Activated naive CD4-positive, alpha-beta T cell treated with anti-CD3 and anti-CD28 coated beads for 36 hours (primary cell): ENCODE results near the gene LCE2A. TPM values are rescaled to one million over a fixed set of nuclear protein-coding genes. Genes with fewer than 3 reads are reported as not detected.
"Not testable (repeated sequence)": the region's sequence is repeated elsewhere in the genome, so short reads cannot be mapped to it uniquely, and the experiment has no call there.

Experiments
- CTCF ChIA-PET: fragments of 350-600 bp; sonication (Branson Sonifier 250); formaldehyde crosslinking; loops from one replicate; lab custom pipeline; 2021; ENCODE audit warnings: antibody characterized with exemption; lab: Charles Lee
- DNase-seq: peaks from one replicate; pipeline ENCODE4 v3.0.0-alpha.2; 2020
- H3K27ac Mint-ChIP-seq: one replicate; pipeline ENCODE4 v1.8.0; 2021; ENCODE audit warnings: mild to moderate bottlenecking, mixed read lengths
- H3K27me3 Mint-ChIP-seq: one replicate; pipeline ENCODE4 v1.8.0; 2021; ENCODE audit warnings: low read depth, mixed read lengths
- H3K36me3 Mint-ChIP-seq: one replicate; pipeline ENCODE4 v1.8.0; 2021; ENCODE audit warnings: low read depth, mixed read lengths
- H3K4me1 Mint-ChIP-seq: one replicate; pipeline ENCODE4 v1.8.0; 2021; ENCODE audit warnings: low read depth, mixed read lengths
- H3K4me3 Mint-ChIP-seq: one replicate; pipeline ENCODE4 v1.8.0; 2021; ENCODE audit warnings: mild to moderate bottlenecking, moderate library complexity, mixed read lengths
- H3K9me3 Mint-ChIP-seq: one replicate; pipeline ENCODE4 v1.8.0; 2021; ENCODE audit warnings: mixed read lengths
- intact Hi-C: fragments of 100-400 bp; cut with micrococcal nuclease; formaldehyde crosslinking; loops from one replicate; pipeline ENCODE4 v1.15.1; 2023
- total RNA-seq, 2 experiments: library from RNA; stranded (reverse); gene quantifications; one replicate each; pipeline ENCODE4 v1.2.3, GENCODE V29; 2021

Gene LCE2A
- total RNA-seq, 2 experiments from 2014 or later: not detected

- intact Hi-C loops: no loop called here
- H3K4me1 Mint-ChIP-seq: no peaks in the 10 kb centered on the region
- CTCF ChIA-PET: no interaction called here
- no peak overlapping the region for H3K4me3 Mint-ChIP-seq
- DNase-seq: no peak
- no peaks in the 10 kb centered on the region for H3K36me3 Mint-ChIP-seq
- H3K27me3 Mint-ChIP-seq: peaks cover 22% of the 10 kb centered on the region
- H3K27ac Mint-ChIP-seq: no peak overlapping the region
- no peaks in the 10 kb centered on the region for H3K9me3 Mint-ChIP-seq
Measured at GRCh38 chr1:152683846-152684245, 14.3 kb upstream of the LCE2A start.

DNA sequence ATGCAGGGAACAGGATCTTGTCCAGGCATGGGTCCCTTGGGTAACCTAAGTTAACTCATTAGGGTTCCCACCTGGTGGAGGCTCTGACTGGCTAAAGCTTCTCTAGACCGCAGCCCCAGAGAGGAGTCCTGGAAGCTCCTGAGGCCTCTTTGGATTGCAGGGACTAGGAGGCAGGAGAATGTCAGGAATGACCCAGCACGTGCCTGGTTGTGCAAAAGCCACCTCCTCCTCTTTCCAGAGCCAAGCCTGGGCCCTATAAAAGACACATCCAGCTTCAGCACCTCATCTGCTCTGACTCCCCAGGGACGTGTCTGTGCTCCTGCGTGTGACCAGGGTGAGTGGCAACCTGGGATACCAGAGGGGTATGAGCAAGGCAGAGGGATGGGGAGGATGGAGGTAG is 12.3 kb upstream of the LCE2A start, which contains the start of gene LCE2B:
Gene LCE2B (plus strand): TSS at position 301 of the 400 bp plus-strand sequence. CDS start 721 bp downstream, outside the sequence.
- H3K27me3 Mint-ChIP-seq: peaks cover 30% of the 10 kb centered on the region
- H3K36me3 Mint-ChIP-seq, intact Hi-C loops, DNase-seq, H3K27ac Mint-ChIP-seq, H3K9me3 Mint-ChIP-seq, H3K4me3 Mint-ChIP-seq, H3K4me1 Mint-ChIP-seq: not testable (repeated sequence)
- CTCF ChIA-PET: interaction anchor here (0.7 kb wide), 1 partner anchor 189 kb away, joined by 3 read pairs; no protein-coding TSS in a partner anchor

DNA sequence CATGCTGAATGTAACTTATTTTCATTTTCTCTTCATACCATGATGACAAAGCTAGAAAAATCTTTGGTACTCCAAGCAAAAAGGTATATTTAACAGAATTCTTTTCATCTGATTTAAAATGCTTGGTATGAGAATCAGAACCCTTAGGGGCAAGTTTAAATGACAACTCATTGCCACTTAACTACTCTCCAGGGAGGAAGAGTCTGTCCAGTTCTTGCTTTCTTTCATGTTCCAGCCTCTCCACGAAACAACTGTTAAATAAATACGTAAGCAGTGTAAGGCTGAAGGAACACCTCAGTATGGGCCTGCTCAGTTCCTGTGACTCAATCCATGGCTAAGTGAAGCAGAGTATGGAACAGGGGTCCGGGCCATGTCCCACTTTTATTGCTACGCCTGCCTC is 1.6 kb downstream of the LCE2A start:
- Mint-ChIP-seq H3K4me1 (no peaks in the 10 kb centered on the region), H3K4me3 (no peak overlapping the region), H3K27me3 (peaks cover 11% of the 10 kb centered on the region), H3K36me3 (no peaks in the 10 kb centered on the region), H3K27ac (no peak overlapping the region), H3K9me3 (peaks cover 4% of the 10 kb centered on the region)
- no peak for DNase-seq
- intact Hi-C loops: no loop called here
- CTCF ChIA-PET: no interaction called here

- CTCF ChIA-PET: no interaction called here
- no peak within 1 kb of the TSS for H3K27ac Mint-ChIP-seq
- H3K27me3 Mint-ChIP-seq: peaks cover 21% of the 10 kb centered on the region
- DNase-seq: no peak
- no peaks in the 10 kb centered on the region for H3K36me3 Mint-ChIP-seq
- no peak within 1 kb of the TSS for H3K4me3 Mint-ChIP-seq
- intact Hi-C loops: no loop called here
- H3K9me3 Mint-ChIP-seq: peaks cover 7% of the 10 kb centered on the region
- no peaks in the 10 kb centered on the region for H3K4me1 Mint-ChIP-seq
Measured at GRCh38 chr1:152707860-152708259, 9.7 kb downstream of the LCE2A start, which contains the start of gene LCE4A. LCE4A (plus strand) TSS chr1:152708160; CDS start chr1:152709076, 916 bp downstream.

- Mint-ChIP-seq H3K27ac (no peak overlapping the region), H3K4me3 (no peak overlapping the region), H3K4me1 (no peaks in the 10 kb centered on the region), H3K9me3 (no peaks in the 10 kb centered on the region), H3K27me3 (peaks cover 11% of the 10 kb centered on the region), H3K36me3 (no peaks in the 10 kb centered on the region)
- no peak for DNase-seq
- CTCF ChIA-PET: no interaction called here
- intact Hi-C loops: no loop called here
Measured at GRCh38 chr1:152718238-152718637, 20.1 kb downstream of the LCE2A start.

DNA sequence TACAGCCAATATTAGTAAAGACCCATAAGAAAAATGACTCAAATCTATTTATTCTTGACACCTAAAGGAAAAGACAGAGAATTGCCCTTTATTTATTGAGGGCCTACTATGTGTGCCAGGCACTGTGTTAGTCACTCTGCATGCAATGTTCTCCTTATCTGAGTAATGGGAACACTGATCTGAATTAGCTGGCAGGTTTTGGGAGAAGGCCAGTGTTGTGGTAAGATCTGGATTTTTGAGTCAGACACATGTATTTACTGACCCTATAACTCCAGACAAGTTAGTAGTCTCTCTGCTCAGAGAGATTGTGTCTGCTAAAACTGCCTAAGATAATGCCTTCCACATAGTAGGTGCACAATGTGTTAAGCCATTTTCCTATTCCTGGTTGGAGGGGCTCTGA is 27.1 kb downstream of the LCE2A start:
- Mint-ChIP-seq H3K27ac (no peak overlapping the region), H3K36me3 (no peaks in the 10 kb centered on the region), H3K4me3 (no peak overlapping the region), H3K27me3 (peaks cover 7% of the 10 kb centered on the region), H3K9me3 (no peaks in the 10 kb centered on the region), H3K4me1 (no peaks in the 10 kb centered on the region)
- intact Hi-C loops: no loop called here
- DNase-seq: no peak
- CTCF ChIA-PET: no interaction called here

DNA sequence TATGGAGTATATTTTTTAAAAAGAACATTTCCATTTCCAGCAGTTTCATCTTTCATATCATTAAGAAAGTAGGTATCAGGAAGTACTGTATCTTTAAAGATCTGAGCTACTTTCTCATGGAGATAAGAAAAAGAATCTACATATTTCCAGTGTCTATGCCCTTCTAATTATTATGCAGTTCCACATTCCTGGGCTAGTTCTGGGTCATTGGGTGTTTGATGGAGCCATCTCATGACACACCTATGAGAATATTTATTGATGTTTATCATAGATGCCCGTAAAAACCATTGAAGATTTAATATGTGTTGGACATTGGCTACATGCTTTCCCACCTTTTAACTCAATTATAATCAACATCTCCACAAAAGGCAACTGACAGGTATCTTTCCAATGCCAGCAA is 30.8 kb downstream of the LCE2A start:
- CTCF ChIA-PET: no interaction called here
- no peaks in the 10 kb centered on the region for H3K9me3 Mint-ChIP-seq
- intact Hi-C loops: no loop called here
- DNase-seq: no peak
- H3K36me3 Mint-ChIP-seq: no peaks in the 10 kb centered on the region
- H3K27me3 Mint-ChIP-seq: peaks cover 10% of the 10 kb centered on the region
- H3K27ac Mint-ChIP-seq: no peak overlapping the region
- no peaks in the 10 kb centered on the region for H3K4me1 Mint-ChIP-seq
- H3K4me3 Mint-ChIP-seq: no peak overlapping the region

GRCh38 chr1:152735648-152736047 is 37.5 kb downstream of the LCE2A start:
- Mint-ChIP-seq H3K36me3 (no peaks in the 10 kb centered on the region), H3K4me1 (no peaks in the 10 kb centered on the region), H3K4me3 (no peak overlapping the region), H3K27ac (no peak overlapping the region), H3K9me3 (no peaks in the 10 kb centered on the region), H3K27me3 (peaks cover 15% of the 10 kb centered on the region)
- no peak for DNase-seq
- CTCF ChIA-PET: no interaction called here
- intact Hi-C loops: no loop called here

DNA sequence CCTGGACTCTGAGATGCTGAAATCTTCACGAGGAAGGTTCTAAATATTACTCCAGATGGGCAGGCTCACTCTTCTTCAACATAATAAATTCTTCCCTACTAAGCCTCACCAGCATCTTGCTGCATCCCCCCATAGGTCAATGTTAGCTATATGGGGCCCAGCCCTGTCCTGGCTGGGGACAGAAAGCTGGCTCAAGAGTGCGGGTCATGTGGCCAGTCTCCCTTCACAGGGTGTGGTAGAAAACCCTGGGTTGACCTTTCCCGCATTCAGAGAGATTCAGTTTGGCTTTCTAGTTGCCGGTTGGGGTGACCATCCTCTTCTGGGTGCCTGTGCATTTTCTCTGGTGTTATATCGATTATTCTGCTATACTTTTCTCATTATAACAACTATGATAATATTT is 39.9 kb downstream of the LCE2A start:
- Mint-ChIP-seq H3K27ac (no peak overlapping the region), H3K4me3 (no peak overlapping the region), H3K4me1 (no peaks in the 10 kb centered on the region), H3K36me3 (no peaks in the 10 kb centered on the region), H3K27me3 (peaks cover 19% of the 10 kb centered on the region), H3K9me3 (no peaks in the 10 kb centered on the region)
- CTCF ChIA-PET: no interaction called here
- intact Hi-C loops: no loop called here
- no peak for DNase-seq

GRCh38 chr1:152739841-152740240 is 41.7 kb downstream of the LCE2A start:
- no peak overlapping the region for H3K27ac Mint-ChIP-seq
- no peak for DNase-seq
- peaks cover 22% of the 10 kb centered on the region for H3K27me3 Mint-ChIP-seq
- no peaks in the 10 kb centered on the region for H3K36me3 Mint-ChIP-seq
- H3K9me3 Mint-ChIP-seq: no peaks in the 10 kb centered on the region
- no peak overlapping the region for H3K4me3 Mint-ChIP-seq
- intact Hi-C loops: no loop called here
- CTCF ChIA-PET: interaction anchor here (0.7 kb wide), 1 partner anchor 532 kb away, joined by 3 read pairs; no protein-coding TSS in a partner anchor
- H3K4me1 Mint-ChIP-seq: no peaks in the 10 kb centered on the region

- H3K4me3 Mint-ChIP-seq: no peak overlapping the region
- H3K36me3 Mint-ChIP-seq: no peaks in the 10 kb centered on the region
- CTCF ChIA-PET: interaction anchor here (0.6 kb wide), 1 partner anchor 210 kb away, joined by 3 read pairs; no protein-coding TSS in a partner anchor
- no peaks in the 10 kb centered on the region for H3K9me3 Mint-ChIP-seq
- peaks cover 18% of the 10 kb centered on the region for H3K27me3 Mint-ChIP-seq
- no peak overlapping the region for H3K27ac Mint-ChIP-seq
- DNase-seq: no peak
- H3K4me1 Mint-ChIP-seq: no peaks in the 10 kb centered on the region
- intact Hi-C loops: no loop called here
Measured at GRCh38 chr1:152741656-152742055, 43.5 kb downstream of the LCE2A start.

DNA sequence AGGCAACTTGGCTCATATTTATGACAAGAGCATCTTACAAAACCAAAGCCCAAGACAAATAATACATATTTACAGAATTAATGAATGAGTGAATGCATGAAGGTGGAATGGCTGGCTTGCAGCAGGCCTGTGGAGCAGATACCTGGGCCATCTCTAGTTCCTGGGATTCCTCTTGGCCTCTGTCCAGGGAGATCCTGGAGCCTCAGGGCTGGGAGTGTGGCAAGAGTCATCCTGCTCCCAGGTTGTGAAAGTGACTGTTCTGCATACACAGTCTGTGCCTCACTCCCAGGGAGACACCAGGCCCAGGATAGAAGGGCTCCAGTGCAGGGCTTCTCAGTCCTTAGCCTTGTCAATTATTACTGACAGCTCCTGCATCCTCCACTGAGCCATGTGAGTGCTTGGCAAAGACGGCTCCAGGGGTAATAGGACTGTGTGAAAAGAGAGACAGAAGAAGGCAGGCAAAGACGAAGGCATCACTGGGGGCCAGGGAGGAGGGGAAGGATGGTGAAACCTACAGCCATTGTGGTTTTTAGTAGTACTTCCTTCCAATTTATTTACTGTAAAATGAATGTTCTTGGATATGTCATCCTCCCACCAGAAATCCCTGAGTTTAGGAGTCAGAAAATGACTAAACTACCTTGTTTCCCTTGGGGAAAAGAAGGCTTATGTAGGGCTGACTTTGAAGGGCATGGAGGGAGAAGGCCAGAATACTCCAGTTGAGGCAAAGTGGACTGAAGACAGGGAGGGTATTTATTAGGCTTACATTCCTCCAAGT is 45.4 kb downstream of the LCE2A start:
- CTCF ChIA-PET: interaction anchor here (0.9 kb wide), 1 partner anchor 127 kb away, joined by 3 read pairs; no protein-coding TSS in a partner anchor
- Mint-ChIP-seq H3K4me1 (no peaks in the 10 kb centered on the region), H3K27ac (no peak overlapping the region), H3K27me3 (peaks cover 20% of the 10 kb centered on the region), H3K36me3 (no peaks in the 10 kb centered on the region), H3K9me3 (no peaks in the 10 kb centered on the region), H3K4me3 (no peak overlapping the region)
- DNase-seq: no peak
- intact Hi-C loops: no loop called here

DNA sequence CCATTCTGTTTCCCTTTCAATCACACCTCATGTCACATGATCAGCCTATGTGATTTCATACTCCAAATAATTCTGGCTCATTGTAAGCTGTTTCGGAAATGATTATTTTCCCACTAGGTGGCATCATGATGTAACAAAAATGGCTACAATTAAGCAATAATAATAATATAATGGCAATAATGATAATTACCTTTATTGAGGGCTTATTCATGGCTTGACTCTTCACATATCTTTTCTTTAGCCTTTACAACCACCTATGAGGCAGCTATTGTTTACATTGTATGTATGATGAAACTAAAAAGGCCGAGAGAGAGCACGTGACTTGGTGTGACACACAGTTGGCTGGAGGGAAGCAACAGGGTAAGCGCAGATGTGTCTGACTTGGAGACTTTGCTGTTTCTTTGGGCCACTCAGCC is 47.2 kb downstream of the LCE2A start:
- intact Hi-C loops: no loop called here
- no peak for DNase-seq
- Mint-ChIP-seq H3K9me3 (no peaks in the 10 kb centered on the region), H3K27me3 (peaks cover 20% of the 10 kb centered on the region), H3K27ac (no peak overlapping the region), H3K36me3 (no peaks in the 10 kb centered on the region), H3K4me1 (no peaks in the 10 kb centered on the region), H3K4me3 (no peak overlapping the region)
- CTCF ChIA-PET: no interaction called here
